ENCODE measurements around the gene PRM3.

DNA sequence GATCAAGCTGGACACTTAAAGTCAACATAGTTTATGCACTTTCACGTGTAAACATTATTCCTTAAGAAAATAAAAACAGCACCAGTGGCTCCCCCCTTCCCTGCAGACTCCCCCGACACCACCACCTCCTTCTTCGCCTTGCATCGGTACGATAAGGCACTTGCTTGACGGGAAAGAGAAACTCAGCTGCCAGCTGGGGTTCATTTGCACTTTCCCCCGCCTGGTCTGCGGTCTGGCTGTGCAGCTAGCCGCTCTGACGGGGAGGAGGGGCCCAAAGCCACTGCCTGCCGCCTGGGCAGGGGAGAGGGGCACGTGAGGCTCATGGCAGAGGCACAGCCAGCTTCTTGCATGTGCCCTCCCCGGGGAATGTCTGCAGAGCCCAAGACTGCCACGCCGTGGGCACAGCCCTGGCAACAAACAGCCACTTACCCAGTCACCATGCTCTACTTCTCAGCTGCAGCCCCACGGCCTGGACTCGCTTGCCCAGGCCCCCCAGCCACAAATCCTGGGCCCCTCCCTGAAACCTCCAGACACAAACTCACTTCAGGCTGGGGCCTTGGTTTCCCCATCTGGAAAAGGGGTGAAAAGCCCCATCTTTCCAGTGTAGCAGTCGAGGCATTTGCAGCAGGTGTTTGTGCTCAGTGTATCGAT lies 24.2 kb upstream of the PRM3 start:
- TF ChIP-seq ELF4 (IDR thresholded peaks at IDR 0.05) = no peak
- TF ChIP-seq ZNF384 (IDR thresholded peaks at IDR 0.05) = no peak
- no peak for TF ChIP-seq LEF1 (IDR thresholded peaks at IDR 0.05; ENCODE audit: borderline replicate concordance)
- TF ChIP-seq FOXA1 (IDR thresholded peaks at IDR 0.05) = no peak
